IMR-90 (cell line): ENCODE measurements around the gene NFKB1. TPM values are rescaled to one million over a fixed set of nuclear protein-coding genes. Genes with fewer than 3 reads are reported as not detected.

Experiments
- ATAC-seq: fragments of 200-7000 bp; cut with Tn5 transposase; 2 replicates; pipeline ENCODE4 v1.9.1; 2020; ENCODE audit warnings: low read depth, mild to moderate bottlenecking, moderate library complexity
- BruUV-seq: library from RNA; stranded (reverse); fragments of 400-500 nt; replicated peaks from 2 replicates; lab custom pipeline; 2021; lab: Mats Ljungman, UMichigan
- CTCF ChIA-PET: fragments of 300-600 bp; formaldehyde crosslinking; extraction: SDS; loops from one replicate; lab custom pipeline; 2021; ENCODE audit warnings: antibody characterized with exemption; lab: Yijun Ruan, JAX
- POLR2A ChIA-PET: fragments of 300-600 bp; sonication (Branson Sonifier 250); formaldehyde crosslinking; loops from one replicate; lab custom pipeline; 2022; ENCODE audit warnings: antibody characterized with exemption; ENCODE audit not compliant: unreplicated experiment; lab: Charles Lee
- DNase-seq: peaks from one replicate; pipeline ENCODE4 v3.0.0; 2013
- H2AFZ ChIP-seq: replicated peaks from 2 replicates; pipeline ENCODE3; 2013; ENCODE audit warnings: low read length, mild to moderate bottlenecking; ENCODE audit not compliant: poor library complexity
- H2AK5ac ChIP-seq: 2 replicates; pipeline ENCODE4 v1.6.1; 2013; ENCODE audit warnings: low read depth, low read length, inconsistent platforms
- H2AK9ac ChIP-seq: replicated peaks from 2 replicates; pipeline ENCODE3; 2013; ENCODE audit warnings: mild to moderate bottlenecking, low read depth, low read length, moderate library complexity; ENCODE audit not compliant: poor library complexity
- H2BK120ac ChIP-seq: 2 replicates; pipeline ENCODE4 v1.6.1; 2013; ENCODE audit warnings: low read depth, low read length, inconsistent platforms
- H2BK15ac ChIP-seq: 3 replicates; pipeline ENCODE4 v1.6.1; 2013; ENCODE audit warnings: low read depth, low read length, inconsistent platforms
- H2BK20ac ChIP-seq: 2 replicates; pipeline ENCODE4 v1.6.1; 2013; ENCODE audit warnings: low read depth, mild to moderate bottlenecking, inconsistent platforms, low read length, moderate library complexity
- H2BK5ac ChIP-seq: 2 replicates; pipeline ENCODE4 v1.6.1; 2013; ENCODE audit warnings: mild to moderate bottlenecking, low read depth, low read length, inconsistent platforms; ENCODE audit not compliant: poor library complexity, severe bottlenecking
- H3K14ac ChIP-seq: replicated peaks from 2 replicates; pipeline ENCODE4 v1.6.1; 2013; ENCODE audit warnings: low read depth, low read length, inconsistent platforms
- H3K18ac ChIP-seq: 2 replicates; pipeline ENCODE4 v1.6.1; 2013; ENCODE audit warnings: low read depth, low read length, control low read depth
- H3K23ac ChIP-seq: 2 replicates; pipeline ENCODE4 v1.6.1; 2013; ENCODE audit warnings: low read depth, low read length, inconsistent platforms
- H3K27ac ChIP-seq: 2 replicates; pipeline ENCODE4 v1.5.1; 2013; ENCODE audit warnings: mild to moderate bottlenecking, control low read depth, low read length; ENCODE audit not compliant: insufficient read depth
- H3K27me3 ChIP-seq: 2 replicates; pipeline ENCODE4 v1.6.1; 2013; ENCODE audit warnings: low read length; ENCODE audit not compliant: control insufficient read depth, insufficient read depth
- H3K36me3 ChIP-seq: 2 replicates; pipeline ENCODE4 v1.6.1; 2013; ENCODE audit warnings: low read length, mixed read lengths; ENCODE audit not compliant: control insufficient read depth, insufficient read depth
- H3K4ac ChIP-seq: 2 replicates; pipeline ENCODE4 v1.6.1; 2013; ENCODE audit warnings: low read depth, low read length, inconsistent platforms
- H3K4me1 ChIP-seq: 2 replicates; pipeline ENCODE4 v1.6.1; 2013; ENCODE audit warnings: low read length, mixed read lengths; ENCODE audit not compliant: control insufficient read depth, insufficient read depth
- H3K4me2 ChIP-seq: 2 replicates; pipeline ENCODE4 v1.6.1; 2013; ENCODE audit warnings: low read depth, mild to moderate bottlenecking, control low read depth, low read length, moderate library complexity
- H3K4me3 ChIP-seq: 2 replicates; pipeline ENCODE4 v1.5.1; 2013; ENCODE audit warnings: low read depth, mild to moderate bottlenecking, control low read depth, low read length, moderate library complexity; ENCODE audit not compliant: insufficient read depth
- H3K56ac ChIP-seq: 2 replicates; pipeline ENCODE4 v1.6.1; 2013; ENCODE audit warnings: low read length, inconsistent platforms; ENCODE audit not compliant: insufficient read depth; ENCODE audit errors: extremely low read depth
- H3K79me1 ChIP-seq, 2 experiments: 2 replicates each; pipeline ENCODE4 v1.6.1; 2013; ENCODE audit warnings: low read length in 2 of 2, inconsistent platforms in 1 of 2, low read depth in 1 of 2
- H3K9ac ChIP-seq: 2 replicates; pipeline ENCODE4 v1.6.1; 2013; ENCODE audit warnings: low read depth, low read length, control low read depth
- H3K9me1 ChIP-seq: 2 replicates; pipeline ENCODE4 v1.6.1; 2013; ENCODE audit warnings: low read length, inconsistent platforms; ENCODE audit not compliant: insufficient read depth
- H3K9me3 ChIP-seq: 2 replicates; pipeline ENCODE4 v1.6.1; 2013; ENCODE audit warnings: low read length; ENCODE audit not compliant: control insufficient read depth, insufficient read depth
- H4K20me1 ChIP-seq: 2 replicates; pipeline ENCODE4 v1.6.1; 2013; ENCODE audit warnings: low read length, inconsistent platforms; ENCODE audit not compliant: insufficient read depth
- H4K5ac ChIP-seq: 2 replicates; pipeline ENCODE4 v1.6.1; 2013; ENCODE audit warnings: mild to moderate bottlenecking, low read depth, low read length, control low read depth
- H4K8ac ChIP-seq, 2 experiments: 2 replicates each; pipeline ENCODE4 v1.6.1; 2013; ENCODE audit warnings: low read depth in 2 of 2, low read length in 2 of 2, control low read depth in 1 of 2, inconsistent platforms in 1 of 2
- H4K91ac ChIP-seq: 2 replicates; pipeline ENCODE4 v1.6.1; 2013; ENCODE audit warnings: low read depth, low read length, inconsistent platforms; ENCODE audit not compliant: insufficient read depth
- BHLHE40 ChIP-seq: fragments of 150-350 bp; IDR thresholded peaks from 2 replicates; pipeline ENCODE4 v1.6.1; 2016; ENCODE audit warnings: mild to moderate bottlenecking, low read depth, low read length
- CHD1 ChIP-seq: IDR thresholded peaks from 2 replicates; pipeline ENCODE4 v1.6.1; 2012; ENCODE audit warnings: low read depth, low read length, improper control_type of control experiment
- FOS ChIP-seq: fragments of 150-350 bp; IDR thresholded peaks from 2 replicates; pipeline ENCODE4 v1.6.1; 2016; ENCODE audit warnings: low read depth, low read length
- MAFK ChIP-seq: IDR thresholded peaks from 2 replicates; pipeline ENCODE4 v1.6.1; 2012; ENCODE audit warnings: low read depth, low read length, improper control_type of control experiment
- MAZ ChIP-seq: IDR thresholded peaks from 2 replicates; pipeline ENCODE4 v1.6.1; 2012; ENCODE audit warnings: low read depth, mild to moderate bottlenecking, low read length, improper control_type of control experiment, moderate library complexity, borderline replicate concordance
- MXI1 ChIP-seq: IDR thresholded peaks from 2 replicates; pipeline ENCODE4 v1.6.1; 2012; ENCODE audit warnings: low read depth, mild to moderate bottlenecking, low read length, moderate library complexity, borderline replicate concordance
- NFE2L2 ChIP-seq: fragments of 150-350 bp; IDR thresholded peaks from 2 replicates; pipeline ENCODE4 v1.6.1; 2016; ENCODE audit warnings: low read depth, mild to moderate bottlenecking, low read length
- POLR2A ChIP-seq: IDR thresholded peaks from 2 replicates; pipeline ENCODE4 v1.6.1; 2012; ENCODE audit warnings: mild to moderate bottlenecking, low read depth, low read length
- RAD21 ChIP-seq: IDR thresholded peaks from 2 replicates; pipeline ENCODE4 v1.6.1; 2012; ENCODE audit warnings: low read length, improper control_type of control experiment
- RCOR1 ChIP-seq: IDR thresholded peaks from 2 replicates; pipeline ENCODE4 v1.6.1; 2012; ENCODE audit warnings: mild to moderate bottlenecking, low read length, improper control_type of control experiment; ENCODE audit not compliant: insufficient replicate concordance
- RFX5 ChIP-seq: IDR thresholded peaks from 2 replicates; pipeline ENCODE4 v1.8.0; 2012; ENCODE audit warnings: low read depth, mild to moderate bottlenecking, low read length, moderate library complexity
- SMC3 ChIP-seq: fragments of 150-350 bp; IDR thresholded peaks from 2 replicates; pipeline ENCODE4 v1.6.1; 2016; ENCODE audit warnings: low read depth, mild to moderate bottlenecking, antibody characterized with exemption, low read length, moderate library complexity
- WGBS, 2 experiments: methylation state at CpG; one replicate each; pipeline versions ENCODE4 v1.1.5 to v1.1.7; 2013; ENCODE audit warnings: missing lambda C conversion rate in 2 of 2; ENCODE audit not compliant: insufficient read length in 1 of 2; ENCODE audit errors: extremely low coverage in 2 of 2; 5-methylcytosine and 5-hydroxymethylcytosine counted together
- dilution Hi-C: fragments of 300-500 bp; cut with HindIII; formaldehyde crosslinking; loops from one replicate; pipeline ENCODE4 v1.14.3; 2018; ENCODE audit warnings: low sequenced_read_pairs; ENCODE audit not compliant: unreplicated experiment
- in situ Hi-C: fragments of 300-500 bp; cut with MboI; formaldehyde crosslinking; loops from 3 replicates; pipeline ENCODE4 v1.14.3; 2019; ENCODE audit warnings: low sequenced_read_pairs, inconsistent platforms, mixed read lengths
- intact Hi-C: fragments of 100-400 bp; cut with micrococcal nuclease; formaldehyde crosslinking; loops from 2 replicates; pipeline ENCODE4 v1.10.0; 2022
- polyA plus RNA-seq, 3 experiments: library from polyadenylated mRNA; depleted of rRNA; stranded (reverse); fragments of >200 nt; gene quantifications; 2 replicates each; pipeline ENCODE4 v1.2.3, GENCODE V29; 2012; ENCODE audit warnings: low replicate concordance in 1 of 3
- total RNA-seq: library from RNA; depleted of rRNA; stranded (reverse); fragments of >200 nt; gene quantifications from 2 replicates; pipeline ENCODE4 v1.2.3, GENCODE V29; 2012
- TF ChIP-seq, protein P1 (sequence below): fragments of 150-350 bp; IDR thresholded peaks from 2 replicates; pipeline ENCODE4 v1.6.1; 2016; ENCODE audit warnings: low read depth, mild to moderate bottlenecking, low read length, moderate library complexity, borderline replicate concordance
- TF ChIP-seq, protein P2 (sequence below): conservative IDR thresholded peaks from 2 replicates; pipeline ENCODE4 v1.5.1; 2012; ENCODE audit warnings: mild to moderate bottlenecking, low read depth, low read length, improper control_type of control experiment

The NFKB1 gene
- total and polyA plus RNA-seq, 2 of the 4 experiments (the other 2 are of a cell fraction): 19.8 to 24.6 TPM

DNA sequence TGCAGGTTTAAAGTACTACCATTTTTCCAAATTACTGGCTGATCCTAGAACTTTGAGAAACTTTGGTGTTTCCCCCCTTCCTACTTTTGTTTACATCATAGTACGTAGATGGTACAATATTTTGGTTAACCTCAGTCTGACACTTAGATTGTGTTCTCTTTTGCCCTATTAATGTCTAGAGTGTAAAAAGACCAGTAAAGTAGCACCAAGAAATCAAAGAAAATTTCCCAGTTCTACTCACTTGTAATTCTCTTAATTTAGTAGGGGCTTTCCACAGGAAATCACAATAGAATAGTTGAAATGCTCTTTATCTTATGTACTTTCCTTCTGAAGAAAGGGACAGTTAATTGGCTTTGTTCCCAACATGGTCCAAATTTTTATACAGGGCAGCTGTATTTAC, 51.6 kb downstream of the NFKB1 start:
- Histone ChIP-seq H2AK5ac (no peak overlapping the region), H2BK5ac (no peak overlapping the region), H3K27me3 (no peaks in the 10 kb centered on the region), H3K9me3 (no peaks in the 10 kb centered on the region), H3K4me1 (peaks cover 3% of the 10 kb centered on the region), H3K9me1 (peaks cover 6% of the 10 kb centered on the region), H3K18ac (no peak overlapping the region), H2BK120ac (no peak overlapping the region), H2AFZ (no peak overlapping the region), H3K79me1 (peaks cover 7 to 18% of the 10 kb centered on the region in 2 experiments), H2BK20ac (no peak overlapping the region), H2BK15ac (no peak overlapping the region), H3K4ac (no peak overlapping the region), H3K9ac (no peak overlapping the region), H4K20me1 (peaks cover 7% of the 10 kb centered on the region; the same call in 1 of the 2 replicates), H2AK9ac (no peak overlapping the region), H3K14ac (no peak overlapping the region), H4K91ac (no peak overlapping the region), H4K5ac (no peak overlapping the region), H3K27ac (no peak overlapping the region), H3K23ac (no peak overlapping the region), H3K4me3 (no peak overlapping the region), H3K4me2 (no peak overlapping the region), H4K8ac (no peak overlapping the region), H3K56ac (no peak overlapping the region), H3K36me3 (peaks cover 4% of the 10 kb centered on the region)
- ATAC-seq (no peak), DNase-seq (no peak)
- CTCF ChIA-PET: no interaction called here
- in situ Hi-C loops: no loop called here
- intact Hi-C loops: no loop called here
- TF ChIP-seq RCOR1: no peak
- no peak for TF ChIP-seq MAZ
- TF ChIP-seq MXI1: no peak
- TF ChIP-seq, protein P1, sequence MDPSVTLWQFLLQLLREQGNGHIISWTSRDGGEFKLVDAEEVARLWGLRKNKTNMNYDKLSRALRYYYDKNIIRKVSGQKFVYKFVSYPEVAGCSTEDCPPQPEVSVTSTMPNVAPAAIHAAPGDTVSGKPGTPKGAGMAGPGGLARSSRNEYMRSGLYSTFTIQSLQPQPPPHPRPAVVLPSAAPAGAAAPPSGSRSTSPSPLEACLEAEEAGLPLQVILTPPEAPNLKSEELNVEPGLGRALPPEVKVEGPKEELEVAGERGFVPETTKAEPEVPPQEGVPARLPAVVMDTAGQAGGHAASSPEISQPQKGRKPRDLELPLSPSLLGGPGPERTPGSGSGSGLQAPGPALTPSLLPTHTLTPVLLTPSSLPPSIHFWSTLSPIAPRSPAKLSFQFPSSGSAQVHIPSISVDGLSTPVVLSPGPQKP: no peak
- TF ChIP-seq POLR2A: no peak
- no peak for TF ChIP-seq CHD1
- no peak for TF ChIP-seq NFE2L2
- TF ChIP-seq BHLHE40: no peak
- TF ChIP-seq RFX5: no peak
- TF ChIP-seq, protein P2, sequence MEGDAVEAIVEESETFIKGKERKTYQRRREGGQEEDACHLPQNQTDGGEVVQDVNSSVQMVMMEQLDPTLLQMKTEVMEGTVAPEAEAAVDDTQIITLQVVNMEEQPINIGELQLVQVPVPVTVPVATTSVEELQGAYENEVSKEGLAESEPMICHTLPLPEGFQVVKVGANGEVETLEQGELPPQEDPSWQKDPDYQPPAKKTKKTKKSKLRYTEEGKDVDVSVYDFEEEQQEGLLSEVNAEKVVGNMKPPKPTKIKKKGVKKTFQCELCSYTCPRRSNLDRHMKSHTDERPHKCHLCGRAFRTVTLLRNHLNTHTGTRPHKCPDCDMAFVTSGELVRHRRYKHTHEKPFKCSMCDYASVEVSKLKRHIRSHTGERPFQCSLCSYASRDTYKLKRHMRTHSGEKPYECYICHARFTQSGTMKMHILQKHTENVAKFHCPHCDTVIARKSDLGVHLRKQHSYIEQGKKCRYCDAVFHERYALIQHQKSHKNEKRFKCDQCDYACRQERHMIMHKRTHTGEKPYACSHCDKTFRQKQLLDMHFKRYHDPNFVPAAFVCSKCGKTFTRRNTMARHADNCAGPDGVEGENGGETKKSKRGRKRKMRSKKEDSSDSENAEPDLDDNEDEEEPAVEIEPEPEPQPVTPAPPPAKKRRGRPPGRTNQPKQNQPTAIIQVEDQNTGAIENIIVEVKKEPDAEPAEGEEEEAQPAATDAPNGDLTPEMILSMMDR: no peak
- no peak for TF ChIP-seq FOS
- TF ChIP-seq RAD21: no peak
- TF ChIP-seq MAFK: no peak
- TF ChIP-seq SMC3: no peak
- no TSS peak for BruUV-seq
- POLR2A ChIA-PET: no interaction called here
- WGBS, 2 experiments: no CpG with 5 or more reads among the region's 1 CpG
- dilution Hi-C loops: no loop called here
